HL-60 (cell line): ENCODE data around the gene DDX42.

Source experiments
- DNase-seq, 2 experiments: peaks; one replicate each; pipeline ENCODE4 v3.0.0-alpha.2; 2010 to 2020; ENCODE audit warnings: low read depth in 1 of 2, low spot score in 1 of 2
- H3K27ac ChIP-seq: fragments of 250-450 bp; sonication (Bioruptor Pico); replicated peaks from 2 replicates; pipeline ENCODE4 v1.5.1; 2020; ENCODE audit warnings: mild to moderate bottlenecking, moderate library complexity
- H3K27me3 ChIP-seq: fragments of 250-450 bp; sonication (Bioruptor Pico); 2 replicates; pipeline ENCODE4 v1.5.1; 2021; ENCODE audit warnings: mild to moderate bottlenecking, moderate library complexity; ENCODE audit not compliant: insufficient read depth, poor library complexity, severe bottlenecking
- H3K4me3 ChIP-seq: replicated peaks from 2 replicates; pipeline ENCODE4 v1.5.1; 2011; ENCODE audit warnings: mild to moderate bottlenecking, control low read depth, low read length; ENCODE audit not compliant: insufficient read depth
- GABPA ChIP-seq: IDR thresholded peaks from 2 replicates; pipeline ENCODE4 v1.6.1; 2012; ENCODE audit warnings: low read depth
- POLR2AphosphoS5 ChIP-seq: IDR thresholded peaks from 2 replicates; pipeline ENCODE4 v1.6.1; 2012; ENCODE audit warnings: low read depth
- SPI1 ChIP-seq: IDR thresholded peaks from 2 replicates; pipeline ENCODE4 v1.6.1; 2012; ENCODE audit warnings: low read depth, mild to moderate bottlenecking, borderline replicate concordance
- TF ChIP-seq, protein P1 (sequence below): IDR thresholded peaks from 2 replicates; pipeline ENCODE4 v1.6.1; 2012; ENCODE audit warnings: low read depth; ENCODE audit not compliant: insufficient replicate concordance
- TF ChIP-seq, protein P2 (sequence below): IDR thresholded peaks from one replicate; pipeline ENCODE4 v1.5.1; 2011; ENCODE audit warnings: low read length, control low read depth, inconsistent platforms; ENCODE audit not compliant: insufficient read depth

DDX42 gene

DNA sequence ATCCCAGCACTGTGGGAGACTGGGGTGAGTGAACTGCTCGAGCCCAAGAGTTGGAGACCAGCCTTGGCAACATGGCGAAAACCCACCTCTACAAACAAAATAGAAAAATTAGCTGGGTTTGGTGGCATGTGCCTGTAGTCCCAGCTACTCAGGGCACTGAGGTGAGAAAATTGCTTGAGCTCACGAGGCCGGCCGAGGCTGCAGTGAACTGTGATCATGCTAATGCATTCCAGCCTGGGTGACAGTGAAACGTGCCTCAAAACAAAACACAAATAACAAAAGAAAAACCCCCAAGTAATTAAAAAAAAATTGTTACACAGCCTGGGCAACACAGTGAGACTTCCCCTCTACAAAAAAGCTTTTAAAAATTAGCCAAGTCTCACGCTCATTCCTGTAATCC, 5.5 kb upstream of the DDX42 start:
- no peak for DNase-seq
- H3K27me3 ChIP-seq = no peaks in the 10 kb centered on the region
- TF ChIP-seq POLR2AphosphoS5 = no peak
- TF ChIP-seq SPI1 = no peak
- TF ChIP-seq GABPA = no peak
- TF ChIP-seq, protein P1, sequence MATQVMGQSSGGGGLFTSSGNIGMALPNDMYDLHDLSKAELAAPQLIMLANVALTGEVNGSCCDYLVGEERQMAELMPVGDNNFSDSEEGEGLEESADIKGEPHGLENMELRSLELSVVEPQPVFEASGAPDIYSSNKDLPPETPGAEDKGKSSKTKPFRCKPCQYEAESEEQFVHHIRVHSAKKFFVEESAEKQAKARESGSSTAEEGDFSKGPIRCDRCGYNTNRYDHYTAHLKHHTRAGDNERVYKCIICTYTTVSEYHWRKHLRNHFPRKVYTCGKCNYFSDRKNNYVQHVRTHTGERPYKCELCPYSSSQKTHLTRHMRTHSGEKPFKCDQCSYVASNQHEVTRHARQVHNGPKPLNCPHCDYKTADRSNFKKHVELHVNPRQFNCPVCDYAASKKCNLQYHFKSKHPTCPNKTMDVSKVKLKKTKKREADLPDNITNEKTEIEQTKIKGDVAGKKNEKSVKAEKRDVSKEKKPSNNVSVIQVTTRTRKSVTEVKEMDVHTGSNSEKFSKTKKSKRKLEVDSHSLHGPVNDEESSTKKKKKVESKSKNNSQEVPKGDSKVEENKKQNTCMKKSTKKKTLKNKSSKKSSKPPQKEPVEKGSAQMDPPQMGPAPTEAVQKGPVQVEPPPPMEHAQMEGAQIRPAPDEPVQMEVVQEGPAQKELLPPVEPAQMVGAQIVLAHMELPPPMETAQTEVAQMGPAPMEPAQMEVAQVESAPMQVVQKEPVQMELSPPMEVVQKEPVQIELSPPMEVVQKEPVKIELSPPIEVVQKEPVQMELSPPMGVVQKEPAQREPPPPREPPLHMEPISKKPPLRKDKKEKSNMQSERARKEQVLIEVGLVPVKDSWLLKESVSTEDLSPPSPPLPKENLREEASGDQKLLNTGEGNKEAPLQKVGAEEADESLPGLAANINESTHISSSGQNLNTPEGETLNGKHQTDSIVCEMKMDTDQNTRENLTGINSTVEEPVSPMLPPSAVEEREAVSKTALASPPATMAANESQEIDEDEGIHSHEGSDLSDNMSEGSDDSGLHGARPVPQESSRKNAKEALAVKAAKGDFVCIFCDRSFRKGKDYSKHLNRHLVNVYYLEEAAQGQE = no peak

GRCh38 chr17:63772801-63773271, 1.1 kb upstream of the DDX42 start:
- peak in 1 of 2 experiments; percentile 16 for DNase-seq
- peak overlapping the region; percentile 76 for H3K4me3 ChIP-seq
- TF ChIP-seq, protein P2, sequence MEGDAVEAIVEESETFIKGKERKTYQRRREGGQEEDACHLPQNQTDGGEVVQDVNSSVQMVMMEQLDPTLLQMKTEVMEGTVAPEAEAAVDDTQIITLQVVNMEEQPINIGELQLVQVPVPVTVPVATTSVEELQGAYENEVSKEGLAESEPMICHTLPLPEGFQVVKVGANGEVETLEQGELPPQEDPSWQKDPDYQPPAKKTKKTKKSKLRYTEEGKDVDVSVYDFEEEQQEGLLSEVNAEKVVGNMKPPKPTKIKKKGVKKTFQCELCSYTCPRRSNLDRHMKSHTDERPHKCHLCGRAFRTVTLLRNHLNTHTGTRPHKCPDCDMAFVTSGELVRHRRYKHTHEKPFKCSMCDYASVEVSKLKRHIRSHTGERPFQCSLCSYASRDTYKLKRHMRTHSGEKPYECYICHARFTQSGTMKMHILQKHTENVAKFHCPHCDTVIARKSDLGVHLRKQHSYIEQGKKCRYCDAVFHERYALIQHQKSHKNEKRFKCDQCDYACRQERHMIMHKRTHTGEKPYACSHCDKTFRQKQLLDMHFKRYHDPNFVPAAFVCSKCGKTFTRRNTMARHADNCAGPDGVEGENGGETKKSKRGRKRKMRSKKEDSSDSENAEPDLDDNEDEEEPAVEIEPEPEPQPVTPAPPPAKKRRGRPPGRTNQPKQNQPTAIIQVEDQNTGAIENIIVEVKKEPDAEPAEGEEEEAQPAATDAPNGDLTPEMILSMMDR = no peak
- no peak for TF ChIP-seq SPI1
- TF ChIP-seq, protein P1 = no peak
- TF ChIP-seq GABPA = no peak
- TF ChIP-seq POLR2AphosphoS5 = no peak
- H3K27ac ChIP-seq = peak overlapping the region; percentile 99
- H3K27me3 ChIP-seq = no peaks in the 10 kb centered on the region

More for the DNA sequence above, 5.5 kb upstream of the DDX42 start:
- Histone ChIP-seq H3K27ac (no peak overlapping the region), H3K4me3 (no peak overlapping the region)

GRCh38 chr17:63773272-63774140, 464 bp upstream of the DDX42 start, which contains the start of gene CCDC47:
CCDC47 (minus strand) TSS chr17:63773597; CDS start chr17:63766175, 7,422 bp downstream.
- TF ChIP-seq, protein P1 = no peak
- TF ChIP-seq GABPA (peak; percentile 93), SPI1 (no peak), POLR2AphosphoS5 (peak; percentile 65)
- TF ChIP-seq, protein P2 = no peak
- peak within 1 kb of the TSS; percentile 76 for H3K4me3 ChIP-seq
- H3K27me3 ChIP-seq = no peaks in the 10 kb centered on the region
- DNase-seq = peak; percentile 99
- peak within 1 kb of the TSS; percentile 99 for H3K27ac ChIP-seq
